Heart right ventricle (tissue), 16 donors: ENCODE results near the gene ADGRE3. TPM values are rescaled to one million over a fixed set of nuclear protein-coding genes. Genes with fewer than 3 reads are reported as not detected.

Experiments
- ATAC-seq, 8 donors: fragments of 200-7000 bp; cut with Tn5 transposase; one replicate each; pipeline ENCODE4 v1.9.1; 2020; ENCODE audit warnings: mild to moderate bottlenecking in 8 of 8, moderate library complexity in 8 of 8, moderate number of reproducible peaks in 1 of 8
- DNase-seq, 2 donors: peaks; one replicate each; pipeline ENCODE4 v3.0.0-alpha.2; 2020
- H3K27ac ChIP-seq, 10 donors: fragments of 200-600 bp; sonication (generic) in 2 of 10; one replicate each; pipeline versions ENCODE4 v1.5.0 to v1.8.0; 2020 to 2022; ENCODE audit warnings: mild to moderate bottlenecking in 3 of 10
- H3K27me3 ChIP-seq, 7 donors: fragments of 200-600 bp; one replicate each; pipeline ENCODE4 v1.8.0; 2021 to 2022; ENCODE audit warnings: mild to moderate bottlenecking in 2 of 7
- H3K36me3 ChIP-seq, 9 donors: fragments of 200-600 bp; sonication (generic) in 1 of 9; one replicate each; pipeline versions ENCODE4 v1.5.0 to v1.8.0; 2020 to 2022; ENCODE audit warnings: mild to moderate bottlenecking in 2 of 9
- H3K4me1 ChIP-seq, 9 donors: fragments of 200-600 bp; sonication (generic) in 1 of 9; one replicate each; pipeline versions ENCODE4 v1.5.0 to v1.8.0; 2020 to 2022; ENCODE audit warnings: mild to moderate bottlenecking in 4 of 9
- H3K4me3 ChIP-seq, 10 donors: fragments of 200-600 bp; sonication (generic) in 2 of 10; one replicate each; pipeline versions ENCODE4 v1.5.0 to v1.8.0; 2020 to 2022; ENCODE audit warnings: mild to moderate bottlenecking in 7 of 10, moderate library complexity in 2 of 10
- H3K9me3 ChIP-seq, 11 donors: fragments of 200-600 bp in 10 of 11; sonication (generic) in 2 of 11; one replicate each; pipeline versions ENCODE4 v1.5.0 to v1.8.0; 2013 to 2022; ENCODE audit warnings: mild to moderate bottlenecking in 2 of 11, control low read depth in 1 of 11, moderate library complexity in 1 of 11
- WGBS, 2 donors: extraction: QIAGEN DNeasy Blood & Tissue Kit; methylation state at CpG; one replicate each; pipeline ENCODE4 v1.1.7; 2013; ENCODE audit warnings: inconsistent platforms in 1 of 2; 5-methylcytosine and 5-hydroxymethylcytosine counted together
- intact Hi-C, 10 donors: fragments of 100-400 bp; cut with DNase I; formaldehyde crosslinking; loops; one replicate each; pipeline versions ENCODE4 v1.11.1 to v1.14.2; 2022
- polyA plus RNA-seq, 2 donors: library from polyadenylated mRNA; stranded (reverse); fragments of 200-250 nt; gene quantifications; one replicate each; pipeline ENCODE4 v1.2.3, GENCODE V29; 2013
- total RNA-seq, 10 donors: library from RNA; stranded (reverse); fragmentation: NEBNext Ultra II Directional in 3 of 10; extraction: Animal tissue kit (Norgen Biotek cat#: 25700) in 3 of 10; gene quantifications; one replicate each; pipeline versions ENCODE4 v1.2.1 to v1.2.4, GENCODE V29; 2021 to 2023
- TF ChIP-seq, protein P1 (sequence below), 9 donors: fragments of 200-600 bp; sonication (generic) in 2 of 9; IDR thresholded peaks; one replicate each; pipeline versions ENCODE4 v1.5.0 to v1.8.0; 2021 to 2022; ENCODE audit warnings: antibody characterized with exemption in 9 of 9, mild to moderate bottlenecking in 5 of 9, moderate library complexity in 1 of 9
- donor health status: Arrhythmogenic right ventricular cardiomyopathy.
- donor health status: ischemic (EF 13 %, LVEDD 7.1; RV severe dilation, severe dysfunction).
- donor health status: healthy with polysubstance abuse.
- donor health status: DM: no; HTN: yes; CAD: no.
- donor health status: DM: no; HTN: no; CAD: no.
- donor health status: ischemic (EF 25% LVEDD 6.9; RV normal size, moderate dysfunction).
- donor health status: ischemic (EF 25% LVEDD 5.7; RV mildly dilated, moderate dysfunction).
- donor health status: healthy.
- donor health status: DM: yes; HTN: yes; CAD: no.
- donor health status: Ischemic cardiomyopathy.
- donor health status: ischemic (EF 35%, LVEDD 5.7; RV mildly dilated, moderate dysfunction).
- donor health status: nonischemic (EF 11% LVEDD 7.7; RV severe dilation, severe dysfunction).
- donor health status: DM: yes; HTN: yes; CAD: no.
- donor health status: PGD.
- donor health status: ischemic (EF 29% LVEDD 5.4; RV normal size, mild dysfunction).
- donor health status: nonischemic (EF 23%, LVEDD 6.1; RV moderate dilation, normal function).

ADGRE3 gene
- total and polyA plus RNA-seq, 12 donors, result 0.01 to 0.78 (median 0.23) TPM; not detected in 4

DNA sequence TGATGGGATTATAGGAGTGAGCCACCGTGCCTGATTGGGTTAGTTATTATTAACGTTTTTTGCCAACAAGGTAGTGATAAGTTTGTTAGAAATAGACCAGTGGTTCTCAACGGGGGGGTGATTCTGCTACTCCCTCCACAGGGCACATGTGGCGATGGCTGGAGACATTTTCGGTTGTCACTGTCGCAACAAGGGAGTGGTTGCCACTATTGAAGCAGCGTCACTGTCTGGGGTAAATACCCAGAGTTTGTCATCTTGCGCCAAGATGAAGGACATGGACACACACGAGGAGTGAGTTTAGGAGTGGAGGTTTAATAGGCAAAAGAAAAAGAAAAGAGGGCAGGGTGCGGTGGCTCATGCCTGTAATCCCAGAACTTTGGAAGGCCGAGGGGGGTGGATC lies 18.9 kb downstream of the ADGRE3 start:
- DNase-seq (no peak), ATAC-seq (no peak)
- H3K27ac ChIP-seq, result no peak overlapping the region
- H3K4me1 ChIP-seq, result no peaks in the 10 kb centered on the region
- H3K36me3 ChIP-seq, result no peaks in the 10 kb centered on the region
- intact Hi-C loops, result no loop called here
- TF ChIP-seq, protein P1, sequence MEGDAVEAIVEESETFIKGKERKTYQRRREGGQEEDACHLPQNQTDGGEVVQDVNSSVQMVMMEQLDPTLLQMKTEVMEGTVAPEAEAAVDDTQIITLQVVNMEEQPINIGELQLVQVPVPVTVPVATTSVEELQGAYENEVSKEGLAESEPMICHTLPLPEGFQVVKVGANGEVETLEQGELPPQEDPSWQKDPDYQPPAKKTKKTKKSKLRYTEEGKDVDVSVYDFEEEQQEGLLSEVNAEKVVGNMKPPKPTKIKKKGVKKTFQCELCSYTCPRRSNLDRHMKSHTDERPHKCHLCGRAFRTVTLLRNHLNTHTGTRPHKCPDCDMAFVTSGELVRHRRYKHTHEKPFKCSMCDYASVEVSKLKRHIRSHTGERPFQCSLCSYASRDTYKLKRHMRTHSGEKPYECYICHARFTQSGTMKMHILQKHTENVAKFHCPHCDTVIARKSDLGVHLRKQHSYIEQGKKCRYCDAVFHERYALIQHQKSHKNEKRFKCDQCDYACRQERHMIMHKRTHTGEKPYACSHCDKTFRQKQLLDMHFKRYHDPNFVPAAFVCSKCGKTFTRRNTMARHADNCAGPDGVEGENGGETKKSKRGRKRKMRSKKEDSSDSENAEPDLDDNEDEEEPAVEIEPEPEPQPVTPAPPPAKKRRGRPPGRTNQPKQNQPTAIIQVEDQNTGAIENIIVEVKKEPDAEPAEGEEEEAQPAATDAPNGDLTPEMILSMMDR (IDR thresholded peaks at IDR 0.05), result no peak
- peaks cover 0 to 37% (median 11%) of the 10 kb centered on the region in 7 donors for H3K27me3 ChIP-seq
- H3K9me3 ChIP-seq, result no peaks in the 10 kb centered on the region
- H3K4me3 ChIP-seq, result no peak overlapping the region
- WGBS, 2 donors, result 71 to 75% methylated on average over 11 of the region's 11 CpGs

DNA sequence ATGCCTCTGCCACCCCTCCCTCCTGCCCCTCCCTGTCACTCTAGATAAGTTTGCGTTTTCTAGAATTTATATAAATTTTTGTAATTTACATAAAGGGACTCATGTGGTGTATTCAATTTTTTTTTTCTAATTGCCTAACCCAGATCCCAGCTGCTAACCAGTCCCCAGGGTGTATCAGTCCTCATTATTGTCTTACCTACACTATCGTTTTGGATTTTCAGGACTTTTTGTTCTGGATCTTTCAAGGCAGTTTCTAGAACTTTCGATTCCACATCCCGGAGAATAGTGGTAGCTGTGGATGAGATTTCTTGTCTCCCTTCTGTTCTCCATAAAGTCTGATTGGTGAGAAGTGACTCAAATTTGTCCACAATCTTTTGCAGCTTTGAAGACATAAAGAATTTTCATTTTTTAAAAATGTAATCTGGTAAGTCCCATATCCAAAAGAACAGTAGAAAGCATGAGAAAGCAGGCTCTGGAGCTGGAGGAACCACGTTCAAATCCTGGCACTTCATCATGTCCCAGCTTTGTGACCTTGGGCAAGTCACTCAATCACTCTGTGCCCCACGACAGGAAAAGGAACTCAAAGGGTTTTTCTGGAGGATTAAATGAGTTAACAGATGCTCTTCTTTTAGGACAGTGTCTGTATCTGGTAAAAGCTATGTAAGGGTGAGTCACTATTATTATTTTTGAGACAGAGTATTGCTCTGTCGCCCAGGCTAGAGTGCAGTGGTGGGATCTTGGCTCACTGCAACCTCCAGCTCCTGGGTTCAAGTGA lies 19.7 kb downstream of the ADGRE3 start:
- H3K9me3 ChIP-seq, result no peaks in the 10 kb centered on the region
- no peak for ATAC-seq
- peaks cover 0 to 40% (median 11%) of the 10 kb centered on the region in 7 donors for H3K27me3 ChIP-seq
- intact Hi-C loops, result no loop called here
- no peak overlapping the region for H3K4me3 ChIP-seq
- DNase-seq, result no peak
- TF ChIP-seq, protein P1 (IDR thresholded peaks at IDR 0.05), result no peak
- no peaks in the 10 kb centered on the region for H3K36me3 ChIP-seq
- 59 to 69% methylated on average over 7 of the region's 7 CpGs for WGBS, 2 donors
- no peaks in the 10 kb centered on the region for H3K4me1 ChIP-seq
- no peak overlapping the region for H3K27ac ChIP-seq

DNA sequence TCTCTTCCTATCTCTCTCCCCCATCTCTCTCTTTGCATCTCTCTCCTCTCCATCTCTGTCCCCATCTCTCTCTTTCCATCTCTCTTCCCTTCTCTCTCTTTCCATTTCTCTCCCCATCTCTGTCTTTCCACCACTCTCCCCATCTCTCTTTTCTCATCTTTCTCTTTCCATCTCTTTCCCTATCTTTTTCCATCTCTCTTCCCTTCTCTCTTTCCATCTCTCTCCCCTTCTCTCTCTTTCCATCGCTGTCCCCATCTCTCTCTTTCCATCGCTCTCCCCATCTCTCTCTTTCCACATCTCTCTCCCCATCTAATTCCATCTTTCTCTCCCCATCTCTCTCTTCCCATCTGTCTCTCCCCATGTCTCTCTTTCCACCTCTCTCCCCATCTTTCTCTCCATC lies 24.5 kb downstream of the ADGRE3 start:
- Histone ChIP-seq H3K4me1 (no peaks in the 10 kb centered on the region), H3K4me3 (no peak overlapping the region), H3K27me3 (peaks cover 0 to 30% (median 6%) of the 10 kb centered on the region in 7 donors), H3K36me3 (no peaks in the 10 kb centered on the region), H3K9me3 (no peaks in the 10 kb centered on the region), H3K27ac (no peak overlapping the region)
- TF ChIP-seq, protein P1 (IDR thresholded peaks at IDR 0.05), result no peak
- intact Hi-C loops, result no loop called here
- no peak for DNase-seq
- ATAC-seq, result no peak
- 77 to 78% methylated on average over 2 of the region's 2 CpGs for WGBS, 2 donors

DNA sequence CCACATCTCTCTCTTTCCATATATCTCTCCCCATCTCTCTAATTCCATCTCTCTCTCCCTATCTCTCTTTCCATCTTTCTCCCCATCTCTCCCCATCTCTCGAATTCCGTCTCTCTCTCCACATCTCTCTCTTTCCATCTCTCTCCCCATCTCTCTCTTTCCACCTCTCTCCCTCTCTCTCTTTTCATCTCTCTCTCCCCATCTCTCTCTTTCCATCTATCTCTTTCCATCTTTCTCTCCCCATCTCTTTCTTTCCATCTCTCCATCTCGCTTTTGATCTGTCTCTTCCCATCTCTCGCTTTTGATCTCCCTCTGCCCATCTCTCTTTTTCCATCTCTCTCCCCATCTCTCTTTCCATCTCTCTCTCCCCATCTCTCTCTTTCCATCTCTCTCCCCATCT lies 25.6 kb downstream of the ADGRE3 start:
- Histone ChIP-seq H3K36me3 (no peaks in the 10 kb centered on the region), H3K4me1 (no peaks in the 10 kb centered on the region), H3K27ac (no peak overlapping the region), H3K27me3 (peaks cover 0 to 27% (median 11%) of the 10 kb centered on the region in 7 donors), H3K4me3 (no peak overlapping the region), H3K9me3 (no peaks in the 10 kb centered on the region)
- WGBS, 2 donors, result 56 to 70% methylated on average over 4 of the region's 4 CpGs
- intact Hi-C loops, result no loop called here
- ATAC-seq (no peak), DNase-seq (no peak)
- TF ChIP-seq, protein P1 (IDR thresholded peaks at IDR 0.05), result no peak
